B cell (primary cell): Measurements from ENCODE around the gene CEMIP. TPM values are rescaled to one million over a fixed set of nuclear protein-coding genes. Genes with fewer than 3 reads are reported as not detected.

Experiments
- ATAC-seq: fragments of 200-7000 bp; cut with Tn5 transposase; one replicate; pipeline ENCODE4 v1.10.0; 2021; ENCODE audit warnings: low read depth, mild to moderate bottlenecking, moderate number of reproducible peaks, moderate library complexity
- CTCF ChIA-PET: fragments of 350-600 bp; sonication (Branson Sonifier 250); formaldehyde crosslinking; loops from one replicate; lab custom pipeline; 2021; ENCODE audit warnings: antibody characterized with exemption, inconsistent platforms; lab: Charles Lee
- POLR2A ChIA-PET: fragments of 350-600 bp; sonication (Branson Sonifier 250); formaldehyde crosslinking; loops from one replicate; lab custom pipeline; 2021; ENCODE audit warnings: antibody characterized with exemption; lab: Charles Lee
- DNase-seq: peaks from one replicate; pipeline ENCODE4 v3.0.0; 2013
- H2AFZ ChIP-seq: 2 replicates; pipeline ENCODE4 v1.6.1; 2012; ENCODE audit warnings: mild to moderate bottlenecking, low read depth, low read length; ENCODE audit not compliant: insufficient read depth, poor library complexity, severe bottlenecking
- H3K27ac ChIP-seq, 2 donors: 1 replicate in 1 of 2; 2 replicates in 1 of 2; pipeline ENCODE4 v1.5.1; 2012 to 2013; ENCODE audit warnings: low read length in 2 of 2, mild to moderate bottlenecking in 2 of 2, moderate library complexity in 1 of 2
- H3K27me3 ChIP-seq, 4 experiments: fragments of 200-600 bp in 1 of 4; sonication (generic) in 1 of 4; replicated peaks in 1 of 4; 1 replicate in 2 of 4; 2 replicates in 2 of 4; pipeline versions ENCODE4 v1.6.1 to v1.7.0; 2013 to 2016; ENCODE audit warnings: low read length in 3 of 4, mild to moderate bottlenecking in 2 of 4, mixed read lengths in 1 of 4, moderate library complexity in 1 of 4; ENCODE audit not compliant: insufficient read depth in 4 of 4, control insufficient read depth in 3 of 4; ENCODE audit errors: control extremely low read depth in 1 of 4
- H3K36me3 ChIP-seq, 2 experiments: replicated peaks in 1 of 2; 1 replicate in 1 of 2; 2 replicates in 1 of 2; pipeline versions ENCODE4 v1.6.1 to v1.7.1; 2013; ENCODE audit warnings: low read length in 1 of 2; ENCODE audit not compliant: insufficient read depth in 2 of 2, control insufficient read depth in 1 of 2; ENCODE audit errors: control extremely low read depth in 1 of 2, extremely low read depth in 1 of 2
- H3K4me1 ChIP-seq, 2 donors: fragments of 200-600 bp in 1 of 2; sonication (generic) in 1 of 2; 1 replicate in 1 of 2; 2 replicates in 1 of 2; pipeline versions ENCODE4 v1.5.1 to v1.6.1; 2013 to 2017; ENCODE audit warnings: low read length in 2 of 2; ENCODE audit not compliant: control insufficient read depth in 2 of 2, insufficient read depth in 2 of 2
- H3K4me2 ChIP-seq: replicated peaks from 2 replicates; pipeline ENCODE3; 2012; ENCODE audit warnings: mild to moderate bottlenecking, low read depth, low read length; ENCODE audit not compliant: poor library complexity, severe bottlenecking
- H3K4me3 ChIP-seq, 5 experiments: fragments of 200-600 bp in 1 of 5; sonication (generic) in 1 of 5; 1 replicate in 3 of 5; 2 replicates in 2 of 5; pipeline versions ENCODE4 v1.5.1 to v1.7.0; 2011 to 2016; ENCODE audit warnings: low read length in 4 of 5, mild to moderate bottlenecking in 4 of 5, low read depth in 2 of 5, control low read depth in 1 of 5, moderate library complexity in 1 of 5; ENCODE audit not compliant: insufficient read depth in 1 of 5; ENCODE audit errors: control extremely low read depth in 1 of 5, extremely low read depth in 1 of 5
- H3K79me2 ChIP-seq: fragments of 200-600 bp; sonication (generic); one replicate; pipeline ENCODE4 v1.6.0; 2016; ENCODE audit warnings: low read length; ENCODE audit not compliant: control insufficient read depth, insufficient read depth
- H3K9ac ChIP-seq: fragments of 200-600 bp; sonication (generic); 2 replicates; pipeline ENCODE4 v1.6.1; 2017; ENCODE audit warnings: mild to moderate bottlenecking, low read length, moderate library complexity
- H3K9me3 ChIP-seq, 3 donors: one replicate each; pipeline versions ENCODE4 v1.6.1 to v1.7.1; 2013; ENCODE audit warnings: low read length in 2 of 3; ENCODE audit not compliant: control insufficient read depth in 2 of 3, insufficient read depth in 1 of 3; ENCODE audit errors: control extremely low read depth in 1 of 3
- H4K20me1 ChIP-seq: 2 replicates; pipeline ENCODE4 v1.6.0; 2012; ENCODE audit warnings: mild to moderate bottlenecking, low read length; ENCODE audit not compliant: insufficient read depth, control insufficient read depth, poor library complexity, severe bottlenecking
- H3K27ac Mint-ChIP-seq: one replicate; pipeline ENCODE4 v1.8.0; 2021; ENCODE audit warnings: mixed read lengths
- H3K27me3 Mint-ChIP-seq: one replicate; pipeline ENCODE4 v1.8.0; 2021; ENCODE audit warnings: mixed read lengths
- H3K4me1 Mint-ChIP-seq: one replicate; pipeline ENCODE4 v1.8.0; 2021; ENCODE audit warnings: mixed read lengths
- H3K4me3 Mint-ChIP-seq: one replicate; pipeline ENCODE4 v1.8.0; 2021; ENCODE audit warnings: mixed read lengths
- H3K9me3 Mint-ChIP-seq: one replicate; pipeline ENCODE4 v1.8.0; 2022; ENCODE audit warnings: mixed read lengths; ENCODE audit not compliant: insufficient read depth
- EZH2 ChIP-seq: IDR thresholded peaks from 2 replicates; pipeline ENCODE4 v1.6.1; 2012; ENCODE audit warnings: borderline replicate concordance, low read depth, mild to moderate bottlenecking, moderate library complexity, low read length; ENCODE audit not compliant: insufficient read depth, poor library complexity, severe bottlenecking
- whole genome bisulfite sequencing: methylation state at CpG from one replicate; pipeline ENCODE4 v1.1.5; 2013; ENCODE audit warnings: missing lambda C conversion rate; ENCODE audit not compliant: insufficient coverage; 5-methylcytosine and 5-hydroxymethylcytosine counted together
- intact Hi-C: fragments of 100-400 bp; cut with micrococcal nuclease; formaldehyde crosslinking; loops from one replicate; pipeline ENCODE4 v1.10.0; 2022
- polyA plus RNA-seq: library from polyadenylated mRNA; depleted of rRNA; stranded (reverse); fragments of >200 nt; gene quantifications from 2 replicates; pipeline ENCODE4 v1.2.3, GENCODE V29; 2012
- total RNA-seq, 2 donors: library from RNA; stranded (reverse); fragments of 120-200 nt in 1 of 2; gene quantifications; 1 replicate in 1 of 2; 2 replicates in 1 of 2; pipeline versions ENCODE4 v1.2.3 to v1.2.4, GENCODE V29; 2013 to 2022
- TF ChIP-seq, protein P1 (sequence below): fragments of 200-600 bp; IDR thresholded peaks from one replicate; pipeline ENCODE4 v1.8.0; 2022; ENCODE audit warnings: antibody characterized with exemption, mild to moderate bottlenecking

CEMIP gene
- total and polyA plus RNA-seq, 2 donors (not counting 1 experiment from before 2014, with no cell fraction given), result 0.32 TPM; not detected in 1

DNA sequence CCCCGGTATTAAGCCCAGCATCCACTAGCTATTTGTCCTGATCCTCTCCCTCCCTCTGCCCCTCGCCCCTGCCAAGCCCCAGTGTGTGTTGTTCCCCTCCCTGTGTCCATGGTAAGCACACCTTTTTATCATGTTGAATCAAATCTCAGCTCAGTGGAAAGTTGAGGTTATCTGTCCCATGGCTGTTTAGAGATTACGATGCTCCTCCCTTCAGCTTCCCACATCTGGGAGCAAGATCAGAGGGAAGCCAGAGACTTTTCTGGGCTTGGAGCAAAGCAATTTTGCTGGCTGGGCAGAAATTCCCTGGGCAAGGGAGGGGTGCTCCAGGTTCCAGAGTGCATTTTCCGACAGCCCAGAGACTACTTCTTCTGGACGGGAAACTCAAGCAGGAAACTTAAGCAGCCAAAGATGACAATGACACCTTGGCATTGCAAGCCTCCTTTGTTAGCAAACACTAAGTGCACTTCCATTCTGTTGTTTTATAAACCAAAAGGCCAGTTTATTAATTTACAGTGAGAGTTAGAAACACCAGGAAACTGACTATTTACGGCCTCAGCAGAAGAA is 105.9 kb downstream of the CEMIP start:
- 96% methylated on average over 2 of the region's 6 CpGs for WGBS
- no peaks in the 10 kb centered on the region for H3K4me1 Mint-ChIP-seq
- Histone ChIP-seq H3K27ac (no peak overlapping the region), H3K9me3 (no peaks in the 10 kb centered on the region), H3K4me3 (no peak overlapping the region), H2AFZ (no peak overlapping the region), H3K4me1 (no peaks in the 10 kb centered on the region), H4K20me1 (no peaks in the 10 kb centered on the region), H3K27me3 (no peaks in the 10 kb centered on the region), H3K36me3 (no peaks in the 10 kb centered on the region), H3K9ac (no peak overlapping the region), H3K79me2 (no peaks in the 10 kb centered on the region), H3K4me2 (no peak overlapping the region)
- H3K27me3 Mint-ChIP-seq, result peaks cover 4% of the 10 kb centered on the region
- intact Hi-C loops, result no loop called here
- no peak for TF ChIP-seq EZH2
- TF ChIP-seq, protein P1, sequence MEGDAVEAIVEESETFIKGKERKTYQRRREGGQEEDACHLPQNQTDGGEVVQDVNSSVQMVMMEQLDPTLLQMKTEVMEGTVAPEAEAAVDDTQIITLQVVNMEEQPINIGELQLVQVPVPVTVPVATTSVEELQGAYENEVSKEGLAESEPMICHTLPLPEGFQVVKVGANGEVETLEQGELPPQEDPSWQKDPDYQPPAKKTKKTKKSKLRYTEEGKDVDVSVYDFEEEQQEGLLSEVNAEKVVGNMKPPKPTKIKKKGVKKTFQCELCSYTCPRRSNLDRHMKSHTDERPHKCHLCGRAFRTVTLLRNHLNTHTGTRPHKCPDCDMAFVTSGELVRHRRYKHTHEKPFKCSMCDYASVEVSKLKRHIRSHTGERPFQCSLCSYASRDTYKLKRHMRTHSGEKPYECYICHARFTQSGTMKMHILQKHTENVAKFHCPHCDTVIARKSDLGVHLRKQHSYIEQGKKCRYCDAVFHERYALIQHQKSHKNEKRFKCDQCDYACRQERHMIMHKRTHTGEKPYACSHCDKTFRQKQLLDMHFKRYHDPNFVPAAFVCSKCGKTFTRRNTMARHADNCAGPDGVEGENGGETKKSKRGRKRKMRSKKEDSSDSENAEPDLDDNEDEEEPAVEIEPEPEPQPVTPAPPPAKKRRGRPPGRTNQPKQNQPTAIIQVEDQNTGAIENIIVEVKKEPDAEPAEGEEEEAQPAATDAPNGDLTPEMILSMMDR, result no peak
- CTCF ChIA-PET, result no interaction called here
- no peak for DNase-seq
- no peak overlapping the region for H3K27ac Mint-ChIP-seq
- POLR2A ChIA-PET, result no interaction called here
- no peaks in the 10 kb centered on the region for H3K9me3 Mint-ChIP-seq
- ATAC-seq, result no peak
- H3K4me3 Mint-ChIP-seq, result no peak overlapping the region

DNA sequence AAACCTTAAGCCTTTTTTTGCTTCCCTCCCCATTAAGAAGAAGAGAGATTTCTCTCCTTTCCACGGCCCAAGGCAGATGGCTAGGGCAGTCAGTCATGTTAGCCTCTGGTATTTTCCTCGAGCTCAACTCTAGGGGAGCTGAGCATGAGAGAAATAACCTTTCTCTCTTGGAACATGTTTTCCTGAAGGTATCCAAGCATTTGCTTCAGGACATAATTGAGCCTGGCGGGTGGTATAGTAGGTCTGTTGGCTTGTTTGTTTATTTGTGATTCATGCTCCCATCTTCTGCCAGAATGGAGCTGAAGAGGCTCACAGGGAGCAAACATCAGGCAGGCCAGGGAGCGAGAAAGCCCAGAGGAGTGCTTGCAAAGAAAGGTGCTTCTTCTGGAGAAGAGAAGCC is 108.0 kb downstream of the CEMIP start:
- Histone ChIP-seq H3K9me3 (no peaks in the 10 kb centered on the region), H3K79me2 (no peaks in the 10 kb centered on the region), H3K36me3 (no peaks in the 10 kb centered on the region), H3K9ac (no peak overlapping the region), H4K20me1 (no peaks in the 10 kb centered on the region), H3K4me1 (no peaks in the 10 kb centered on the region), H3K4me2 (no peak overlapping the region), H3K4me3 (no peak overlapping the region), H3K27me3 (no peaks in the 10 kb centered on the region), H2AFZ (no peak overlapping the region), H3K27ac (no peak overlapping the region)
- no peak for DNase-seq
- WGBS, result 87% methylated on average over 2 of the region's 4 CpGs
- no peaks in the 10 kb centered on the region for H3K4me1 Mint-ChIP-seq
- no peak for TF ChIP-seq EZH2
- TF ChIP-seq, protein P1, result no peak
- ChIA-PET POLR2A (no interaction called here), CTCF (no interaction called here)
- intact Hi-C loops, result no loop called here
- H3K27ac Mint-ChIP-seq, result no peak overlapping the region
- ATAC-seq, result no peak
- peaks cover 10% of the 10 kb centered on the region for H3K27me3 Mint-ChIP-seq
- H3K4me3 Mint-ChIP-seq, result no peak overlapping the region
- H3K9me3 Mint-ChIP-seq, result no peaks in the 10 kb centered on the region
